ENCODE data around the gene IST1.

The IST1 gene

DNA sequence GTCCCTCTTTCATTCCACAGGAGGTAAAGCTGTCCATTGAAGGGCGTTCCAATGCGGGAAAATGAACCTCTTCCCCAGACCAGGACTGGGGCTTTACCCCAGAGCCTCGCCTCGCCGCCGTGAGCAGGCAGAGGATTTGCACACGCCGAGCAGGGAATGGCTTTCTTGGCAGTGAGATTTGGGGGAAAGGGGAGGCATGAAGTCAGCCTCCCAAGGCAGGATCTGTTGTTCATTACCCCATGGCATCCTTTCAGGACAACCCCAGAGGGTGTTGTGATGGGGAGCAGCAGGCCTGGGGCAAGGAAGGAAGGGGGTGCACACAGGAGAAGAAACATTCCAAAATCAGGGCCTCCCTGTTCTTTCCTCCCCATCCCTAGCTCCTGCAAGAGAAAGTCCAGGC is 43.6 kb upstream of the IST1 start:
- Histone ChIP-seq H3K4me3 (ENCODE audit: low read depth in 1 of 2, low read length in 1 of 2) (no peak overlapping the region), H3K27ac (no peak overlapping the region), H3K9me3 (no peaks in the 10 kb centered on the region), H3K27me3 (no peaks in the 10 kb centered on the region), H3K4me1 (ENCODE audit: control insufficient read depth in 1 of 2, insufficient read depth in 1 of 2, low read depth in 1 of 2, low read length in 1 of 2) (peaks cover 5 to 9% of the 10 kb centered on the region in 2 experiments), H3K36me3 (peaks cover 78% of the 10 kb centered on the region)
- TF ChIP-seq, protein P1, sequence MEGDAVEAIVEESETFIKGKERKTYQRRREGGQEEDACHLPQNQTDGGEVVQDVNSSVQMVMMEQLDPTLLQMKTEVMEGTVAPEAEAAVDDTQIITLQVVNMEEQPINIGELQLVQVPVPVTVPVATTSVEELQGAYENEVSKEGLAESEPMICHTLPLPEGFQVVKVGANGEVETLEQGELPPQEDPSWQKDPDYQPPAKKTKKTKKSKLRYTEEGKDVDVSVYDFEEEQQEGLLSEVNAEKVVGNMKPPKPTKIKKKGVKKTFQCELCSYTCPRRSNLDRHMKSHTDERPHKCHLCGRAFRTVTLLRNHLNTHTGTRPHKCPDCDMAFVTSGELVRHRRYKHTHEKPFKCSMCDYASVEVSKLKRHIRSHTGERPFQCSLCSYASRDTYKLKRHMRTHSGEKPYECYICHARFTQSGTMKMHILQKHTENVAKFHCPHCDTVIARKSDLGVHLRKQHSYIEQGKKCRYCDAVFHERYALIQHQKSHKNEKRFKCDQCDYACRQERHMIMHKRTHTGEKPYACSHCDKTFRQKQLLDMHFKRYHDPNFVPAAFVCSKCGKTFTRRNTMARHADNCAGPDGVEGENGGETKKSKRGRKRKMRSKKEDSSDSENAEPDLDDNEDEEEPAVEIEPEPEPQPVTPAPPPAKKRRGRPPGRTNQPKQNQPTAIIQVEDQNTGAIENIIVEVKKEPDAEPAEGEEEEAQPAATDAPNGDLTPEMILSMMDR (IDR thresholded peaks at IDR 0.05) = no peak

DNA sequence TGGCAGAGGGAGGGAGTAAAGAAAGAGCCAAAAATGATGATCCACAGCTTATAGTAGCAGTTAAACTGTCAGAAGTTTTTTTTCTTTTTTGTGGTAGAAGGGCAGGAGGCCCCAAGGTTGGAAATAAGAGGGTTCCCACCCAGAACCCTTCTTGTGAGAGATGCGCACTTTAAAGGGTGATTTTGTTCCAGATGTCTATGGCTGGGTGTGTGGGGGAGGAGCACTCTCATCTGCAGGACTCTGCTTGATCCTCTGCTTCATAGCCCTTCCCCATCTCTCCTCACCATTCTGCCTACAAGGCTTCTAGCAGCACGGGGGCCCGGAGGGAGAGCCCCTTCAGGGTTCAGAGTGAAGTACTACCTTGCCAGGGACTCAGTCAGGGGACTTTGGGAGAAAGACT is 43.2 kb upstream of the IST1 start:
- Histone ChIP-seq H3K27me3 (no peaks in the 10 kb centered on the region), H3K4me3 (ENCODE audit: low read depth in 1 of 2, low read length in 1 of 2) (no peak overlapping the region), H3K9me3 (no peaks in the 10 kb centered on the region), H3K36me3 (peaks cover 78% of the 10 kb centered on the region), H3K4me1 (ENCODE audit: control insufficient read depth in 1 of 2, insufficient read depth in 1 of 2, low read depth in 1 of 2, low read length in 1 of 2) (peaks cover under 1 to 4% of the 10 kb centered on the region in 2 experiments), H3K27ac (no peak overlapping the region)
- TF ChIP-seq, protein P1 (IDR thresholded peaks at IDR 0.05) = no peak

- H3K36me3 ChIP-seq = peaks cover 79% of the 10 kb centered on the region
- no peaks in the 10 kb centered on the region for H3K9me3 ChIP-seq
- H3K27ac ChIP-seq = no peak overlapping the region
- no peaks in the 10 kb centered on the region for H3K27me3 ChIP-seq
- TF ChIP-seq, protein P1 (IDR thresholded peaks at IDR 0.05) = no peak
- peaks cover 0 to under 1% of the 10 kb centered on the region in 2 experiments for H3K4me1 ChIP-seq (ENCODE audit: control insufficient read depth in 1 of 2, insufficient read depth in 1 of 2, low read depth in 1 of 2, low read length in 1 of 2)
- no peak overlapping the region for H3K4me3 ChIP-seq (ENCODE audit: low read depth in 1 of 2, low read length in 1 of 2)
Measured at GRCh38 chr16:71852561-71852960, 42.8 kb upstream of the IST1 start.

- Histone ChIP-seq H3K4me3 (ENCODE audit: low read depth in 1 of 2, low read length in 1 of 2) (no peak overlapping the region), H3K4me1 (ENCODE audit: control insufficient read depth in 1 of 2, insufficient read depth in 1 of 2, low read depth in 1 of 2, low read length in 1 of 2) (no peaks in the 10 kb centered on the region), H3K9me3 (no peaks in the 10 kb centered on the region), H3K27me3 (no peaks in the 10 kb centered on the region), H3K36me3 (peaks cover 81% of the 10 kb centered on the region), H3K27ac (no peak overlapping the region)
- TF ChIP-seq, protein P1 (IDR thresholded peaks at IDR 0.05) = no peak
Measured at GRCh38 chr16:71853413-71853812, 41.9 kb upstream of the IST1 start.

GRCh38 chr16:71854369-71854948 is 40.9 kb upstream of the IST1 start:
- TF ChIP-seq, protein P1 (IDR thresholded peaks at IDR 0.05) = no peak
- no peak overlapping the region for H3K27ac ChIP-seq
- no peak overlapping the region for H3K4me3 ChIP-seq (ENCODE audit: low read depth in 1 of 2, low read length in 1 of 2)
- no peaks in the 10 kb centered on the region for H3K4me1 ChIP-seq (ENCODE audit: control insufficient read depth in 1 of 2, insufficient read depth in 1 of 2, low read depth in 1 of 2, low read length in 1 of 2)
- H3K27me3 ChIP-seq = no peaks in the 10 kb centered on the region
- no peaks in the 10 kb centered on the region for H3K9me3 ChIP-seq
- peaks cover 81% of the 10 kb centered on the region for H3K36me3 ChIP-seq

Data from neutrophil (primary cell).